Large intestine (tissue), 3 donors: Measurements from ENCODE around the gene LIAS. TPM values are rescaled to one million over a fixed set of nuclear protein-coding genes. Genes with fewer than 3 reads are reported as not detected.

Source experiments
- DNase-seq, 2 donors: peaks; one replicate each; pipeline versions ENCODE4 v3.0.0 to v3.0.0-alpha.2; 2013
- H3K27ac ChIP-seq: one replicate; pipeline ENCODE4 v1.5.1; 2013; ENCODE audit warnings: low read length
- H3K27me3 ChIP-seq: 2 replicates; pipeline ENCODE4 v1.6.1; 2013; ENCODE audit warnings: low read length; ENCODE audit not compliant: control insufficient read depth, insufficient read depth
- H3K36me3 ChIP-seq: 2 replicates; pipeline ENCODE4 v1.6.1; 2013; ENCODE audit warnings: low read length; ENCODE audit not compliant: control insufficient read depth, insufficient read depth
- H3K4me1 ChIP-seq: one replicate; pipeline ENCODE4 v1.6.1; 2013; ENCODE audit warnings: low read length; ENCODE audit not compliant: control insufficient read depth, insufficient read depth
- H3K4me3 ChIP-seq: one replicate; pipeline ENCODE4 v1.5.1; 2013; ENCODE audit warnings: low read length
- H3K9me3 ChIP-seq: one replicate; pipeline ENCODE4 v1.6.1; 2013; ENCODE audit warnings: mild to moderate bottlenecking, low read depth, low read length, moderate library complexity; ENCODE audit not compliant: control insufficient read depth
- WGBS: methylation state at CpG from one replicate; pipeline ENCODE4 v1.1.5; 2013; ENCODE audit warnings: low lambda C conversion rate; ENCODE audit not compliant: insufficient coverage; 5-methylcytosine and 5-hydroxymethylcytosine counted together
- polyA plus RNA-seq: library from polyadenylated mRNA; unstranded; fragments of 120-200 nt; gene quantifications from one replicate; pipeline ENCODE4 v1.2.1, GENCODE V29; 2013

Gene LIAS
- polyA plus RNA-seq, 1 donor = 30.0 TPM

- peak; percentile 9 to 47 for DNase-seq
- Histone ChIP-seq H3K27me3 (no peaks in the 10 kb centered on the region), H3K9me3 (no peaks in the 10 kb centered on the region), H3K36me3 (no peaks in the 10 kb centered on the region), H3K27ac (no peak overlapping the region), H3K4me1 (peaks cover 9% of the 10 kb centered on the region), H3K4me3 (no peak overlapping the region)
- no CpG with 5 or more reads among the region's 4 CpGs for WGBS
These were observed 29.2 kb upstream of the LIAS start for GRCh38 chr4:39429476-39430334.

GRCh38 chr4:39433878-39434492 is 24.9 kb upstream of the LIAS start:
- Histone ChIP-seq H3K4me1 (peaks cover 9% of the 10 kb centered on the region), H3K27ac (no peak overlapping the region), H3K9me3 (no peaks in the 10 kb centered on the region), H3K27me3 (no peaks in the 10 kb centered on the region), H3K36me3 (no peaks in the 10 kb centered on the region), H3K4me3 (no peak overlapping the region)
- DNase-seq = no peak
- 100% methylated on average over 1 of the region's 11 CpGs for WGBS

GRCh38 chr4:39435659-39436563 is 22.9 kb upstream of the LIAS start:
- WGBS = 29% methylated on average over 1 of the region's 7 CpGs
- H3K27ac ChIP-seq = no peak overlapping the region
- H3K9me3 ChIP-seq = no peaks in the 10 kb centered on the region
- H3K4me1 ChIP-seq = no peaks in the 10 kb centered on the region
- no peaks in the 10 kb centered on the region for H3K27me3 ChIP-seq
- DNase-seq = no peak
- H3K36me3 ChIP-seq = no peaks in the 10 kb centered on the region
- H3K4me3 ChIP-seq = no peak overlapping the region

GRCh38 chr4:39441593-39441992 is 17.3 kb upstream of the LIAS start:
- no peak for DNase-seq
- no peak overlapping the region for H3K27ac ChIP-seq
- WGBS = 86% methylated on average over 1 of the region's 2 CpGs

GRCh38 chr4:39442998-39443397 is 15.9 kb upstream of the LIAS start:
- Histone ChIP-seq H3K27ac (no peak overlapping the region), H3K36me3 (no peaks in the 10 kb centered on the region), H3K27me3 (no peaks in the 10 kb centered on the region), H3K4me1 (no peaks in the 10 kb centered on the region), H3K4me3 (no peak overlapping the region), H3K9me3 (peaks cover 5% of the 10 kb centered on the region)
- DNase-seq = no peak
- no CpG with 5 or more reads among the region's 4 CpGs for WGBS

More at GRCh38 chr4:39441593-39441992, 17.3 kb upstream of the LIAS start:
- H3K27me3 ChIP-seq = no peaks in the 10 kb centered on the region
- H3K36me3 ChIP-seq = no peaks in the 10 kb centered on the region
- peaks cover 2% of the 10 kb centered on the region for H3K9me3 ChIP-seq
- no peaks in the 10 kb centered on the region for H3K4me1 ChIP-seq
- H3K4me3 ChIP-seq = no peak overlapping the region

- Histone ChIP-seq H3K4me1 (peaks cover 6% of the 10 kb centered on the region), H3K27me3 (no peaks in the 10 kb centered on the region), H3K27ac (peak overlapping the region; percentile 9), H3K4me3 (peak overlapping the region; percentile 52), H3K9me3 (peaks cover 5% of the 10 kb centered on the region), H3K36me3 (peaks cover under 1% of the 10 kb centered on the region)
- no CpG with 5 or more reads among the region's 20 CpGs for WGBS
- no peak for DNase-seq
These were observed 12.4 kb upstream of the LIAS start for GRCh38 chr4:39446483-39446841.

- H3K4me1 ChIP-seq = peaks cover 6% of the 10 kb centered on the region
- peak overlapping the region; percentile 52 for H3K4me3 ChIP-seq
- H3K27ac ChIP-seq = peak overlapping the region; percentile 9
- H3K9me3 ChIP-seq = peaks cover 5% of the 10 kb centered on the region
- no peaks in the 10 kb centered on the region for H3K27me3 ChIP-seq
- H3K36me3 ChIP-seq = peaks cover 5% of the 10 kb centered on the region
- peak; percentile 61 to 84 for DNase-seq
- no CpG with 5 or more reads among the region's 61 CpGs for WGBS
These were observed 11.8 kb upstream of the LIAS start for GRCh38 chr4:39446842-39447573.

- H3K36me3 ChIP-seq = peaks cover 35% of the 10 kb centered on the region
- H3K9me3 ChIP-seq = peaks cover 5% of the 10 kb centered on the region
- WGBS = 7% methylated on average over 2 of the region's 2 CpGs
- H3K4me1 ChIP-seq = peaks cover 6% of the 10 kb centered on the region
- no peaks in the 10 kb centered on the region for H3K27me3 ChIP-seq
- no peak overlapping the region for H3K27ac ChIP-seq
- H3K4me3 ChIP-seq = no peak overlapping the region
- peak in 1 of 2 donors; percentile 26 for DNase-seq
These were observed 8.2 kb upstream of the LIAS start for GRCh38 chr4:39450618-39451017.

GRCh38 chr4:39451423-39452023 is 7.3 kb upstream of the LIAS start:
- DNase-seq = no peak
- WGBS = no CpG with 5 or more reads among the region's 6 CpGs
- H3K4me1 ChIP-seq = peaks cover 7% of the 10 kb centered on the region
- H3K4me3 ChIP-seq = no peak overlapping the region
- peaks cover 43% of the 10 kb centered on the region for H3K36me3 ChIP-seq
- peaks cover 3% of the 10 kb centered on the region for H3K9me3 ChIP-seq
- no peaks in the 10 kb centered on the region for H3K27me3 ChIP-seq
- H3K27ac ChIP-seq = no peak overlapping the region
